Testis (tissue), 2 donors: Measurements from ENCODE around the gene ZFYVE16.

Experiments
- POLR2A ChIP-seq: fragments of 450-650 bp; IDR thresholded peaks from one replicate; pipeline ENCODE4 v1.6.1; 2017; ENCODE audit warnings: antibody characterized with exemption, mild to moderate bottlenecking, moderate library complexity
- TF ChIP-seq, protein P1 (sequence below), 3 experiments: fragments of 450-650 bp in 2 of 3; fragments of 200-600 bp in 1 of 3; sonication (generic) in 1 of 3; IDR thresholded peaks; one replicate each; pipeline ENCODE4 v1.5.1; 2016 to 2019; ENCODE audit warnings: antibody characterized with exemption in 3 of 3, mild to moderate bottlenecking in 2 of 3, moderate library complexity in 1 of 3

DNA sequence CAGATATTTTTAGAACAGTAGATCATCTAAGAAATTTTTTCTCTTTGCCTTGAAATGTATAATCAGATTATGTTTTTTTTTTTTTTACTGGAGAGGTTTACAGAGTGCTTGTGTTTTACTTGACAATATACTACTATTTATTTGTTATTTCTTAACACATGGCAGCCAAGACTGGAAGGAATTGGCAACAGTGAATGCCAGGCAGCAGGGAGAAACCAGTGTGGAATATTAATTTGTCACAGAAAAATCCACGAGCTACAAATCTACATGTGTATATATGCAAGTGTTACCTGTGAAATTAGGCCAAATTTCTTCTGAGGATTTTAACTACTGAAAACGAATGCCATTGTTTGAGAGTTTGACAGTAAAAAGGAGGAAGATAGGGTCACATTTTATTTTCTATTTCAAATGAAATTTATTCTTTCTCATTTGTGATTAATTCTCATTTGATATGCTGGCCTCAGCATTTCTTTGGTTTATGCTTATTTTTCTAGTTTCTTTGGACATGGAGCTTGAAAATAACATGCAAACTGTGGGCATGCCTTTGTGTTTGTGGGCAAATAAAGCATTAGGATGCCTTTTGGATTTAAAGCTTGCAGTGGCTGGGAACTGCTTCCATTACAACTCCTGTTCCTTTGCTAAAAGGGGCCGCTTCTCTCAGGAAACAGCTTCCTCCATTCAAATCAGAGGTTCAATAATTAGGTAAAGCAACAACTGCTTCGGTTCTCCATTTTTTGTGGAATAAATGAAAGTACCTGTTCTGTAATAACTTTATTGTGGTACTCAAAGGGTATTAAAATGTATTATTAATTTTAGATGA, 39.0 kb upstream of the ZFYVE16 start:
- TF ChIP-seq, protein P1, sequence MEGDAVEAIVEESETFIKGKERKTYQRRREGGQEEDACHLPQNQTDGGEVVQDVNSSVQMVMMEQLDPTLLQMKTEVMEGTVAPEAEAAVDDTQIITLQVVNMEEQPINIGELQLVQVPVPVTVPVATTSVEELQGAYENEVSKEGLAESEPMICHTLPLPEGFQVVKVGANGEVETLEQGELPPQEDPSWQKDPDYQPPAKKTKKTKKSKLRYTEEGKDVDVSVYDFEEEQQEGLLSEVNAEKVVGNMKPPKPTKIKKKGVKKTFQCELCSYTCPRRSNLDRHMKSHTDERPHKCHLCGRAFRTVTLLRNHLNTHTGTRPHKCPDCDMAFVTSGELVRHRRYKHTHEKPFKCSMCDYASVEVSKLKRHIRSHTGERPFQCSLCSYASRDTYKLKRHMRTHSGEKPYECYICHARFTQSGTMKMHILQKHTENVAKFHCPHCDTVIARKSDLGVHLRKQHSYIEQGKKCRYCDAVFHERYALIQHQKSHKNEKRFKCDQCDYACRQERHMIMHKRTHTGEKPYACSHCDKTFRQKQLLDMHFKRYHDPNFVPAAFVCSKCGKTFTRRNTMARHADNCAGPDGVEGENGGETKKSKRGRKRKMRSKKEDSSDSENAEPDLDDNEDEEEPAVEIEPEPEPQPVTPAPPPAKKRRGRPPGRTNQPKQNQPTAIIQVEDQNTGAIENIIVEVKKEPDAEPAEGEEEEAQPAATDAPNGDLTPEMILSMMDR (IDR thresholded peaks at IDR 0.05), result no peak
- TF ChIP-seq POLR2A, result no peak
